ENCODE measurements around the gene CPZ.
"Not testable (repeated sequence)": the region's sequence is repeated elsewhere in the genome, so short reads cannot be mapped to it uniquely, and the experiment has no call there.

Gene CPZ

DNA sequence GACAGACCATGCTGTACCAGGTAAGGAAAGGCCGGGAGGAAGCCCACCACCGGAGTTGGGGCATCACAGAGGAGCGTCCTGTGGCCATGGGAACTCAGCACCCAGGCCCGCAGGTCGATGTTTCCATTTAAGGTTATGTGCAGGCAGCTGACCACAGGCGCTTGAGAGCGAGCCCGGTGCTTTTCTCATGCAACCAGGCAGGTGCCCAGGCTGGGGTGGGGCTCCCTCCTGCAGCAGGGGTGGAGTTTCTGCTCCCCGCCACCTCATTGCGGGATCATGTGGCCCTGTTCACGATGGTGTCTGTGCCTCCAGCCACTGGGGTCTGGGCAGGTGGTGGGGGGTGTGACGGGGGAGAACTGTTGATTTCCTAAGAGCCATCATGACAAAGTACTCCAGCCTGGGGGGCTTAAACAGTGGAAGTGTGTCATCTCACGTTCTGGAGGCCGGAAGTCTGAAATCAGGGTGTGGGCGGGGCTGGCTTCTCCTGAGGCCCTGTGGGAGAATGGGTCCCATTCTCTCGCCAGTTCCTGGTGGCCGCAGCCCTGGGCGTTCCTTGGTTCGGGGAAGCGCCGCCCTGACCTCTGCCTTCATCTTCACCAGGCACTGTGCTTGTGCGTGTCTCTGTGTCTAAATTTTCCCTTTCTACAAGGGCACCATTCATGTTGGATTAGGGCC lies 60.9 kb downstream of the CPZ start:
- no peak for DNase-seq (ENCODE audit: low spot score)

DNA sequence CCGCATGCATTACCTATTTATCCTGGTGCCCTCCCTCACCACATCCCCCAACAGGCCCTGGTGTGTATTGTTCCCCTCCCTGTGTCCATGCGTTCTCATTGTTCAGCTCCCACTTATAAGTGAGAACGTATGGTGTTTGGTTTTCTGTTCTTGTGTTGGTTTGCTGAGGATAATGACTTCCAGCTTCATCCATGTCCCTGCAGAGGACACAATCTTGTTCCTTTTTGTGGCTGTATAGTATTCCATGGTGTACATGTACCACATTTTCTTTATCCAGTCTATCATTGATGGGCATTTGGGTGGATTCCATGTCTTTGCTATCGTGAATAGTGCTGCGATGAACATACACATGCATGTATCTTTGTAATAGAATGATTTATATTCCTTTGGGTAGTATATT lies 61.6 kb downstream of the CPZ start:
- DNase-seq (ENCODE audit: low spot score): not testable (repeated sequence)

DNA sequence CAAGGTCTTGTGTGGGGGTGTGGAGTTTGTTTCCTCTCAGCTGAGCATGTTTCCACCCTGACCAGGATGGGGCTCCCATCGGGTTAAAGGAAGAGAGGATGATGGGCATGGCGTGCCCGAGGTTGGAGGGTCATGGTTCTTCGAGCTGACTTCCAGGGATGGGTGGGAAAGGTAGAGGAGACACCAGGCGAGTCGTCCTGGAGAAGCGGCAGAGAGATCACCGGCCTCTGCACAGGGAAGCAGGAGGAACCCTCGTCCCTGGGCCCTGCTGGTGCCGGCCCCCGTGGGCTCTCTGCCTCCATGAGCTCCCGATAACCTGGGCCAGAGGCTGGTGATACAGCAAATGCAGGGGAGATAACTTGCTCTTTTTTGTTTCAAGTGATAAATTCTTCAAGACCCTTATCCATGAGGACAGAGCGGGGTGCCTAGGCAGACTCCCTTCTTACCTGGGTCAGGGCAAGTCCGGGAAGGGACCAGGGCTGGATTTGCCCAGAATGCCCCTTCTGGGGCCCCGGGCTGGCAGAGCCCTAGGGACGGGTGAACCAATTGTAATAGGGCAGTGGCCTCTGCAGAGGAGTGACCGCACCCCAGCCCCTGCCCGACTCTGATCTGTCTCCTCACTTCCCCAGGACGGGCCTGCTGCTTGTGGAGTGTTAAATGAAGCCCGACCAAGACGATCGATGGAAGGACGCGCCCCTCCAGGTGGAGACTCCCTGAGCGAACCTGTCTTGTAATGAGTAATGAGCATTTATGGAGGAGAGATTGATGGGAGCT lies 63.0 kb downstream of the CPZ start:
- DNase-seq (ENCODE audit: low spot score): no peak

DNA sequence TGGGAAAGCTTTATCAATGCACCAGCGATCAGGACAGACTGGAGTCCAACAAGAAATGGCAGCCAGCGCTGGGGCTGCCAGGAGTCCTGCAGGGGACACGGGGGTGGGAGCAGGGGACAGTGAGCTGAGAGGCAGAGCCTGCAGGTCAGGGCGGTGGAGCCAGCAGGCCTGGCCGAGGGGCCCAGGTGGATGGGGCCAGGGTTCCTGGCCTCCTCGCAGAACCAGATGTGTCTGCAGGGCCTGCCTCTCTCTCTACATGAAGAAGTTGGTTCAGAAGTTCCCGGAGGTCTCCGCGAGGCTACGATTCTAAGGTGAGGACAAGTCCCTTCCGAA lies 63.6 kb downstream of the CPZ start:
- DNase-seq (ENCODE audit: low spot score): no peak

DNA sequence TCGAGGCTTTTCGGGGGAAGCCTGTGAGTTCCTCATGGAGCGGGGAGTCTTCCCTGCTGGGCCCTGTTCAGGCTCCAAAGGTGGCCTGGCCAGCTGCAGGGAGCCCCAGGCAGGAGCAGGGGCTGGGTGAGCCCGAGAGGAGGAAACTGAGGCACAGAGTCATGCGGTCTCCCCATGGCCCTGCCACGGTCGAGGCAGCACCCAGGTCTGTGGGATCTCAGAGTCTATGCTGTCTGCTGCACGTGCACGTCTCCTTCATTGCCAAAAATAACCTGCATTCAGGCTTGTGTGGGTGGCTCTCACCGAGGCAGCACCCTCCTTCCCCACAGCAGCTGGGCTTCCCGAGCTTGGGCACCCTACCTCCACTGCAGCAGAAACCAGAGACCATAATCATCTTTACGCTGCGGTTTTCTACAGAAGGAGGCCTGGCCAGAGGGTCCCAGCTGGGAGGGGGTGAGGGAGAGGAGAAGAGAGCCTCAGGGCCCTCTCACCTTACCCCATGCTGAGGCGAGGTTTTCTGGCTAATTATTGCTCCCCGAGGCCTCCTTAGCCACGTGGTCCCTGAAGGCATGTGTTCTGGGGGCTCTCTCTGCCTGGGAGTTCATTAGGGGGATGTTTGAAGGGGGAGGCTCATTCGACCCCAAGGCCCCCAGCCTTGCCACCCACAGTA lies 64.3 kb downstream of the CPZ start:
- DNase-seq (ENCODE audit: low spot score): no peak

DNA sequence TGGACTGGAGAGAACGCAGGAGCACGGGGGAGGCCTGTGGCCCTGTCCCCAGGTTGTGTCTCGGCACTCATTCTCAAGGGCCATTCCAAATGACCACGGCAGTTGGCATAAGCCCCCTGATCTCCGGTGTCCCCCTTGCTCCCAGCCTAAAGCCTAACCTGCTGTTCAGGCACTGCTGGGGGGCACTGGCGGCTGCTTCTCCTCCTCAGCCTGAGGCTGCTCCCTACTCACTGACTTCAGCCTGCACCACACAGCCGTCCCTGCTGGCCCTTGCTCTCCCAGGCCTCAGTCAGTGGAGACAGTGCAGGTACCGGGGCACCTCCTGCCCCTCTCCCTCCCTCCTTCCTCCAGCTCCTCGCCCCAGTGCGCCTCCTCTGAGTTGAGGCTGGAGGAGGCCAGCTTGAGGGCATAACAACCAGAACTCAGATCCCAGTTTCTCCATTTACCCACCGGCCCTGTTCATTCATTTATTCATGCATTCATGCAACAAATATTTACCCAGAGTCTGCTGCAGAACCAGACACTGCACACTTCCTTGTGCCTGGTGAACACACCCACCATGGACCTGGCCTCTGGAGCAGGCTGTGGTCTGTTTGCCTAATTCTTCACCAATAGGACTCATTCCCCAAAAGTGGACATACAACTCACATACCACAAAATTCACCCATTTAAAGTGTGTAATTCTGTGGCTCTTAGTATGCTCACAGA lies 65.0 kb downstream of the CPZ start:
- DNase-seq (ENCODE audit: low spot score): no peak

DNA sequence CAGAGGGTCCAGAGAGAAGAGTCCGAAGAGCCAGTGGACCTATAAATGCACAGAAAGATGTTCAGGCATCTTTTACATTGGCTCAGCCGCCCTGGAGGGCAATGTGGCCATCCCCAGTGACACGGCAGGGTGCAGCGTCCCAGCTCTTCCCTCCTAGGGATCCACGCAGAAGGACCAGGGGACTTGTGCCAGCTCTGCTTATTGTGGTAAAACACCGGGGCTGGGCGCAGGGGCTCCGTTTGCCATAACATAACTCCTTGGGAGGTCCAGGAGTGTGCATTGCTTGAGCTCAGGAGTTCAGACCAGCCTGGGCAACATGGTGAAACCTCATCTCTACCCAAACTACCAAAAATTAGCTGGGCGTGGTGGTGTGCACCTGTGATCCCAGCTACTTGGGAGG lies 70.2 kb downstream of the CPZ start:
- DNase-seq (ENCODE audit: low spot score): no peak

DNA sequence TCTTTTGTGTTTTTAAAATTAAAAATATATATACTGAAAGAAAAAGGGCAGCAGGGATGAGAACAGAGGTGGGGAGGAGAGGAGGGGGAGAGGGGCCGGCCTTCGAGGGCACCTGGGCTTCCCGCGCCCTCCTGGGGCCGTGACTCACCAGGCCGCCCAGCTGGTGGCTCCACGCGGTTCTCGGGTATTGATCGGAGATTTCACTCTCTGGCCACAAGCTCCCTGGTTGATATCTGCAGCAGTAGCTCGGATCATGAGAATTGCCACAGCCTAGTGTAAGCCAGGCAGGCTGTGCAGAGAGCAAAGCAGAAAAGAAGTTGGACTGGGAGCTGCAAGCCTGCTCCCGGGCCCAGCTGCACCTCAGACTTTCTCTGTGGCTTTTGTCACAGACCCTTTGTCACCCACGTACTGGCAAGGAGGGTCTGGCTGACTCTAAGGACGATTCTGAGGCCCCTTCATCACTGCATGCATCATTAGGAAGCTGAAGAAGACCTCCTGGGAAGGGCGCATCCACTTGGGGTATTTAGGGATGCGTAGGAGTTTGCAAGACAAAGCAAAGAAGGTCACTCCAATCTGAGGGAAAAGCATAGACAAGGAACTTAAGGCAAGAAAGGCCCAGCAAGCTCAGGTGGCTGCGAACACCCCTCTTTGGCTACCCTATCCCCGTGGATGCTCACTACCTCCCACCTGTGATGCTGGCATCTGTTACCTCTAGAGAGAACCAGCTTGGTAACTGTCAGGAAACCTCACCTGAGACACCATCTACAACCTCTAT lies 71.7 kb downstream of the CPZ start:
- no peak for DNase-seq (ENCODE audit: low spot score)

DNA sequence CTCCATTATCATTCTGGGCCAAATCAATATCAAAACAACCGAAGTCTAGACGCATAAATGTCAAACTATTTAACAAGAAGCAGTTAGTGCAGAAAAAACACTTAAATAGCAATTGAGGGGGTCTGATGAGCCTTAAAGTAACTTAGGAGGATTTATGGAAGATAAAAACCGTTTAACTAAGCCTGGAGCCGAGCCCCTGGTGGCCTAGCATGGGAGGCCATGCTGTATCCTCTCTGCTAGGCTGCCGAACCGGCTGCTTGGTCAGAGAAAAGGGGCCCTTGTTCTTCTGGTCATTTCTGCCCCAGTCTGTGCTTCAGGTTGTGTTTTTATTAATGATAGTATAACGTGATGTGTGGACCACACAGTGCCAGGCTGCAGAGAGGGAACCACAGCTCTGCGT lies 72.4 kb downstream of the CPZ start:
- DNase-seq (ENCODE audit: low spot score): no peak

DNA sequence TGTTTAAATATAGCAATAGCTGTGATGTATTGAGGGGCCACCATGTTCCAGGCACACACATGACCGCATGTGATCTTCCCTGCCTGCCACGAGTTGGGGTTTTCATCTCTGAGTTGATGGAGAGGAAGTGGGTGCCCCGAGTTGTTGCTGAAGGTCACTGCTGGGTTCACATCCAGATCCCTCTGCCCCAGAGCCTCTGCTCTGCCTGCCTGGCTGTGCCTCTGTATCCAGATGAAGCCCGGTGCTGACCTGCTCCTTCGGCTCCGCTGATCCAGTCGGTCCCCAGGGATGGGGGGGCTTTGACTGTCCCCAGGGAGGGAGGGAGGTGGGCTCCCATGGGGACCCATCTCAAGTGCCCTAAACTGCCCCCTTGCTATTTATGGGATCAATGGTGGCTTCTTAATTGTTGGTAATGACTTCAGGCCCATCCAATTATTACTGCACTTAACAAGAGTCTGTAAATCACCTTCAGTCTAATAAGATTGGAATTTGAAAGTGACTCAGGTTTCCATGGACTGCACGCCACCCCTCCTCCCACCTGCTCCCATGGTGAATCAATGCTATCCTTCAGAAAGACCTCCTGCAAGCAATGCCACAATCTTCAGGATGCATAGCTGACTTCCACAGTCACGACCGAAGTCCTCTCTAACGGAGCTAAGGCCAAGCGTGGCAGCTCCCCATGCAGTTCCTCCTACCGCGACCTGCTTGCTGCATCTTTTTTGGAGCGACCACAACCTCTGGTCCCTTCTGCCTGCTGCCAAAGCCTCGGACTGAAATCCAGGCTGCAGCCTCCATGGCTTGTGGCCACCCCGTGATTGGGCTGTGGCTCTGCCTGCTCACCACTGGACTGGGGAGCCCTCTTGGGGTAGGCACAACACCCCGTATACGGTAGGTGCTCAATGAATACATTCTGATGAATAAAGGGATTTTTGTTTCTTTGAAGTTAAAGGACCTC lies 73.1 kb downstream of the CPZ start:
- no peak for DNase-seq (ENCODE audit: low spot score)

DNA sequence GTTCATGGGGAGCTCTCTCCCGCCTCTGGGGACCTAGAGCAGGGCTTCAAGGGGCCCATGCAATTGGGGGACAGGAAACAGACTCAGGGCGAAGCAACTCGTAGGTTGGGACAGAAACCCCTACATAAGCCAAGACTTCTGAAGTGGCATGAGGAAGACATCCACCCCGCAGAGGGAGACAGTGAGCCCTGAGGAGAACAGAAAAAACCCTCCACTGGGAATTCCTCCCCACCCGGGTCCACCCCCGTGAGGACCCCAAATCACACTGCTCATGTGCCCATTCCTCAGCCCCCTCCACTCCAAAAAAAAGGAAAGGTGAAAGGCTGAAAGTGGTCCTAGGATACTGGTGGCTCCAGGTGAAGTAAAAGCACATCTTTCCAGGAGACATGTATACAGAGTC lies 74.0 kb downstream of the CPZ start:
- no peak for DNase-seq (ENCODE audit: low spot score)

Measured in HuH-7 (cell line).